Measurements from ENCODE around the gene MSN.
A peak's percentile ranks its signal among the peaks of the same experiment; 100 is the strongest.
"Not testable (repeated sequence)": the region's sequence is repeated elsewhere in the genome, so short reads cannot be mapped to it uniquely, and the experiment has no call there.

Gene MSN

GRCh38 chrX:65667503-65668376, at the start of gene MSN:
Gene MSN (plus strand): TSS chrX:65667654. CDS start chrX:65667842, 188 bp downstream.
- DNase-seq (ENCODE audit: low read depth, low spot score), result no peak

GRCh38 chrX:65620096-65620705, 47.3 kb upstream of the MSN start:
- DNase-seq (ENCODE audit: low read depth, low spot score), result peak; percentile 5

GRCh38 chrX:65630771-65631170, 36.7 kb upstream of the MSN start:
- no peak for DNase-seq (ENCODE audit: low read depth, low spot score)

GRCh38 chrX:65633826-65634225, 33.6 kb upstream of the MSN start:
- no peak for DNase-seq (ENCODE audit: low read depth, low spot score)

GRCh38 chrX:65634732-65635131, 32.7 kb upstream of the MSN start:
- DNase-seq (ENCODE audit: low read depth, low spot score), result no peak

GRCh38 chrX:65635378-65635777, 32.1 kb upstream of the MSN start:
- no peak for DNase-seq (ENCODE audit: low read depth, low spot score)

- no peak for DNase-seq (ENCODE audit: low read depth, low spot score)
These were observed 31.6 kb upstream of the MSN start for GRCh38 chrX:65635822-65636221.

- DNase-seq (ENCODE audit: low read depth, low spot score), result not testable (repeated sequence)
These were observed 31.2 kb upstream of the MSN start for GRCh38 chrX:65636261-65636660.

GRCh38 chrX:65637335-65637734, 30.1 kb upstream of the MSN start:
- DNase-seq (ENCODE audit: low read depth, low spot score), result no peak

- no peak for DNase-seq (ENCODE audit: low read depth, low spot score)
These were observed 24.5 kb upstream of the MSN start for GRCh38 chrX:65642914-65643491.

- DNase-seq (ENCODE audit: low read depth, low spot score), result no peak
These were observed 23.9 kb upstream of the MSN start for GRCh38 chrX:65643531-65644052.

GRCh38 chrX:65644621-65645289, 22.7 kb upstream of the MSN start:
- DNase-seq (ENCODE audit: low read depth, low spot score), result no peak

- DNase-seq (ENCODE audit: low read depth, low spot score), result no peak
These were observed 19.7 kb upstream of the MSN start for GRCh38 chrX:65647801-65648200.

- DNase-seq (ENCODE audit: low read depth, low spot score), result no peak
These were observed 15.4 kb upstream of the MSN start for GRCh38 chrX:65652098-65652497.

GRCh38 chrX:65657009-65657441, 10.4 kb upstream of the MSN start:
- not testable (repeated sequence) for DNase-seq (ENCODE audit: low read depth, low spot score)

GRCh38 chrX:65657659-65658058, 9.8 kb upstream of the MSN start:
- DNase-seq (ENCODE audit: low read depth, low spot score), result no peak

- no peak for DNase-seq (ENCODE audit: low read depth, low spot score)
These were observed 9.2 kb upstream of the MSN start for GRCh38 chrX:65658229-65658628.

- no peak for DNase-seq (ENCODE audit: low read depth, low spot score)
These were observed 324 bp upstream of the MSN start for GRCh38 chrX:65667157-65667502.

- no peak for DNase-seq (ENCODE audit: low read depth, low spot score)
These were observed 1.2 kb downstream of the MSN start for GRCh38 chrX:65668377-65669310.

- DNase-seq (ENCODE audit: low read depth, low spot score), result no peak
These were observed 3.8 kb downstream of the MSN start for GRCh38 chrX:65671286-65671685.

- no peak for DNase-seq (ENCODE audit: low read depth, low spot score)
These were observed 4.5 kb downstream of the MSN start for GRCh38 chrX:65671966-65672365.

Measured in iPS DF 19.7 (cell line).